SK-N-SH treated with all-trans-retinoic acid at 6 μM for 48 hours (cell line): Measurements from ENCODE around the gene SLC35E3.

Experiments
- ATAC-seq: fragments of 200-7000 bp; cut with Tn5 transposase; 3 replicates; pipeline ENCODE4 v1.9.1; 2020; ENCODE audit warnings: mild to moderate bottlenecking, moderate library complexity
- ARNTL ChIP-seq: fragments of 450-650 bp; formaldehyde crosslinking; IDR thresholded peaks from 2 replicates; pipeline ENCODE4 v1.5.0; 2020; ENCODE audit warnings: low read depth, mild to moderate bottlenecking, moderate library complexity, borderline replicate concordance
- BACH2 ChIP-seq: fragments of 250-450 bp; sonication (Bioruptor Pico); IDR thresholded peaks from 2 replicates; pipeline ENCODE4 v1.9.0; 2021; ENCODE audit warnings: mild to moderate bottlenecking, borderline replicate concordance
- CREB5 ChIP-seq: fragments of 250-450 bp; sonication (Bioruptor Pico); IDR thresholded peaks from 2 replicates; pipeline ENCODE4 v1.5.1; 2020; ENCODE audit warnings: low read depth, mild to moderate bottlenecking, moderate library complexity
- CSDC2 ChIP-seq: fragments of 250-450 bp; sonication (Bioruptor Pico); IDR thresholded peaks from 2 replicates; pipeline ENCODE4 v1.5.0; 2020; ENCODE audit warnings: mild to moderate bottlenecking, moderate library complexity
- ESRRG ChIP-seq: fragments of 250-450 bp; sonication (Bioruptor Pico); IDR thresholded peaks from 2 replicates; pipeline ENCODE4 v1.6.1; 2021; ENCODE audit warnings: mild to moderate bottlenecking
- GLIS3 ChIP-seq: fragments of 250-450 bp; sonication (Bioruptor Pico); IDR thresholded peaks from 2 replicates; pipeline ENCODE4 v1.5.0; 2020; ENCODE audit warnings: mild to moderate bottlenecking, moderate library complexity
- ISL1 ChIP-seq: fragments of 250-450 bp; sonication (Bioruptor Pico); IDR thresholded peaks from 2 replicates; pipeline ENCODE4 v2.1.2; 2022; ENCODE audit warnings: mild to moderate bottlenecking, moderate library complexity
- OSR1 ChIP-seq: fragments of 250-450 bp; sonication (Bioruptor Pico); IDR thresholded peaks from 2 replicates; pipeline ENCODE4 v1.8.0; 2022; ENCODE audit warnings: moderate library complexity, mild to moderate bottlenecking, inconsistent platforms
- PATZ1 ChIP-seq: fragments of 250-450 bp; sonication (Bioruptor Pico); IDR thresholded peaks from 2 replicates; pipeline ENCODE4 v1.8.0; 2020; ENCODE audit warnings: mild to moderate bottlenecking, moderate library complexity, borderline replicate concordance
- POU6F1 ChIP-seq: fragments of 250-450 bp; sonication (Bioruptor Pico); IDR thresholded peaks from 2 replicates; pipeline ENCODE4 v1.8.0; 2021; ENCODE audit warnings: low read depth, mild to moderate bottlenecking, moderate library complexity, borderline replicate concordance
- PPARA ChIP-seq: fragments of 250-450 bp; sonication (Bioruptor Pico); IDR thresholded peaks from 2 replicates; pipeline ENCODE4 v1.5.0; 2020; ENCODE audit warnings: mild to moderate bottlenecking, borderline replicate concordance
- RARB ChIP-seq: fragments of 250-450 bp; sonication (Bioruptor Pico); IDR thresholded peaks from 2 replicates; pipeline ENCODE4 v1.8.0; 2021; ENCODE audit warnings: mild to moderate bottlenecking, moderate library complexity
- SNAI2 ChIP-seq: fragments of 250-450 bp; sonication (Bioruptor Pico); IDR thresholded peaks from 2 replicates; pipeline ENCODE4 v1.5.0; 2020; ENCODE audit warnings: mild to moderate bottlenecking, moderate library complexity
- TCF4 ChIP-seq: fragments of 250-450 bp; sonication (Bioruptor Pico); IDR thresholded peaks from 2 replicates; pipeline ENCODE4 v1.8.0; 2021; ENCODE audit warnings: mild to moderate bottlenecking, moderate library complexity, borderline replicate concordance
- TOX ChIP-seq: fragments of 250-450 bp; sonication (Bioruptor Pico); IDR thresholded peaks from 2 replicates; pipeline ENCODE4 v1.8.0; 2021; ENCODE audit warnings: mild to moderate bottlenecking, moderate library complexity, borderline replicate concordance
- TSHZ2 ChIP-seq: fragments of 250-450 bp; sonication (Bioruptor Pico); IDR thresholded peaks from 2 replicates; pipeline ENCODE4 v1.5.0; 2020; ENCODE audit warnings: mild to moderate bottlenecking, moderate library complexity
- ZC3H10 ChIP-seq: fragments of 250-450 bp; sonication (Bioruptor Pico); IDR thresholded peaks from 2 replicates; pipeline ENCODE4 v1.5.1; 2021; ENCODE audit warnings: mild to moderate bottlenecking, moderate library complexity
- ZFP3 ChIP-seq: fragments of 250-450 bp; sonication (Bioruptor Pico); IDR thresholded peaks from 2 replicates; pipeline ENCODE4 v1.5.0; 2020; ENCODE audit warnings: mild to moderate bottlenecking, moderate library complexity
- ZFP30 ChIP-seq: fragments of 450-650 bp; formaldehyde crosslinking; IDR thresholded peaks from 2 replicates; pipeline ENCODE4 v1.5.0; 2022; ENCODE audit warnings: mild to moderate bottlenecking, moderate library complexity
- ZNF565 ChIP-seq: fragments of 450-650 bp; formaldehyde crosslinking; conservative IDR thresholded peaks from 2 replicates; pipeline ENCODE4 v1.5.0; 2020; ENCODE audit warnings: low read depth, mild to moderate bottlenecking, moderate library complexity
- ZNF70 ChIP-seq: fragments of 450-650 bp; formaldehyde crosslinking; IDR thresholded peaks from 2 replicates; pipeline ENCODE4 v1.5.0; 2020; ENCODE audit warnings: mild to moderate bottlenecking, moderate library complexity
- ZNF8 ChIP-seq: fragments of 450-650 bp; formaldehyde crosslinking; IDR thresholded peaks from 2 replicates; pipeline ENCODE4 v1.5.0; 2020; ENCODE audit warnings: mild to moderate bottlenecking, moderate library complexity

SLC35E3 gene

GRCh38 chr12:68813242-68813593 lies 67.2 kb downstream of the SLC35E3 start:
- ATAC-seq, result no peak
- TF ChIP-seq ESRRG (CRISPR knock-in tag) (no peak), CREB5 (CRISPR knock-in tag) (no peak), GLIS3 (CRISPR knock-in tag) (no peak), CSDC2 (no peak), PPARA (no peak), ZC3H10 (no peak), PATZ1 (no peak), ISL1 (CRISPR knock-in tag) (no peak), TCF4 (CRISPR knock-in tag) (no peak), SNAI2 (CRISPR knock-in tag) (no peak), ZNF8 (CRISPR knock-in tag) (no peak), OSR1 (CRISPR knock-in tag) (no peak), TOX (CRISPR knock-in tag) (no peak), BACH2 (CRISPR knock-in tag) (no peak), ZNF565 (CRISPR knock-in tag) (no peak)

GRCh38 chr12:68814490-68815231 lies 68.7 kb downstream of the SLC35E3 start:
- no peak for ATAC-seq
- TF ChIP-seq ZFP30, result no peak
- no peak for TF ChIP-seq ZNF70
- no peak for TF ChIP-seq POU6F1 (CRISPR knock-in tag)
- TF ChIP-seq SNAI2 (CRISPR knock-in tag), result no peak
- TF ChIP-seq OSR1 (CRISPR knock-in tag), result no peak
- TF ChIP-seq PPARA, result no peak
- no peak for TF ChIP-seq TSHZ2 (CRISPR knock-in tag)
- TF ChIP-seq RARB (CRISPR knock-in tag), result no peak
- no peak for TF ChIP-seq ZNF565 (CRISPR knock-in tag)
- TF ChIP-seq ZFP3 (CRISPR knock-in tag), result no peak
- no peak for TF ChIP-seq ZC3H10
- TF ChIP-seq ESRRG (CRISPR knock-in tag), result no peak
- TF ChIP-seq TOX (CRISPR knock-in tag), result no peak
- TF ChIP-seq ARNTL (CRISPR knock-in tag), result no peak
- TF ChIP-seq, all 23 proteins: peak for 0

- peak; percentile 31 for ATAC-seq
Observed at GRCh38 chr12:68815232-68815927, 69.4 kb downstream of the SLC35E3 start.

More at GRCh38 chr12:68815232-68815927, 69.4 kb downstream of the SLC35E3 start:
- no peak for TF ChIP-seq ISL1 (CRISPR knock-in tag)
- no peak for TF ChIP-seq CREB5 (CRISPR knock-in tag)
- TF ChIP-seq BACH2 (CRISPR knock-in tag), result no peak
- no peak for TF ChIP-seq CSDC2
- no peak for TF ChIP-seq ZNF70
- TF ChIP-seq OSR1 (CRISPR knock-in tag), result no peak
